Measurements from ENCODE around the gene KAT14.
A peak's percentile ranks its signal among the peaks of the same experiment; 100 is the strongest.

The KAT14 gene

DNA sequence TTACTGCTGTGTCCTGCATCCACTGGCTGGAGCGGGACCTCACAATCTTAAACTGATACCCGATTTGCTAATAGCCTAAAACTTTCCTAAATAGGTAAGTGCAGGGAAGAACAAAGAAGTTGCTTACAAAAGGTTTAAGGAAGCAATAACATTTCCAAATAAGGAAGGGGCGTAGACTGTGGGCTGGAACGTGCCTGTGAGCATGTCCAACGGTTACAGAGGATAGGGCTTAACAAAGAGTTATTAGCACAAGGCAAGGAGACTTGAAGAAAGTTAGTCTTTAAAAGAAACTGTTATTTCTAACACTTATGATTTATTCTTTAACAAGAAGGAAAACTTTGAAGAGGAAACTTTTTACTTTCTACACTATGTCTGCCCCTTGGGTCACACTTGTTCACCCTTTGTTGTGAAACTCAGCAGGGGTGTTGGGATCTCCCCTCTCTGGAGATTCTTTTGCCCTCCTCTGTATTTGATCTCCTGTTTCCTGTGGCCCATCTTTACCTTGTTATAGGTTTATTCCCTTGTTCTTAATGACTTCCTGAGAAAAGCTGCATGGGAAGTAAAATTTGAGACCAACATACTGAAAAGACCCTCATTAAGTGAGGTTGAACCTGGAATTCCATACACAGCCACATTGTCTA, 28.7 kb downstream of the KAT14 start:
- H2AFZ ChIP-seq (ENCODE audit: insufficient read depth, low read length, poor library complexity) = no peak overlapping the region
- no peak overlapping the region for H4K8ac ChIP-seq (ENCODE audit: low read depth, low read length)
- H3K14ac ChIP-seq (ENCODE audit: low read length) = no peak overlapping the region
- H3K23ac ChIP-seq (ENCODE audit: low read length) = no peak overlapping the region
- no peaks in the 10 kb centered on the region for H3K27me3 ChIP-seq (ENCODE audit: insufficient read depth, low read length)
- H3K36me3 ChIP-seq (ENCODE audit: control insufficient read depth in 1 of 2, insufficient read depth in 2 of 2, low read length in 2 of 2) = peaks cover 9 to 19% of the 10 kb centered on the region in 2 experiments
- H4K91ac ChIP-seq (ENCODE audit: low read depth, low read length) = no peak overlapping the region
- H2BK120ac ChIP-seq (ENCODE audit: insufficient read depth, low read length, poor library complexity) = no peak overlapping the region
- no peak for DNase-seq
- WGBS (ENCODE audit: extremely low coverage, insufficient coverage, insufficient read length) = no CpG with 5 or more reads among the region's 5 CpGs
- H3K4me2 ChIP-seq (ENCODE audit: low read length) = no peak overlapping the region
- H3K27ac ChIP-seq (ENCODE audit: low read depth, low read length) = no peak overlapping the region
- no peak overlapping the region for H3K4me3 ChIP-seq (ENCODE audit: low read depth, low read length)
- H3K9me3 ChIP-seq (ENCODE audit: insufficient read depth, low read depth, low read length) = no peaks in the 10 kb centered on the region
- H4K12ac ChIP-seq (ENCODE audit: low read depth, low read length) = no peak overlapping the region
- peaks cover 7% of the 10 kb centered on the region for H3K79me2 ChIP-seq (ENCODE audit: control insufficient read depth, insufficient read depth, low read length, poor library complexity)
- peaks cover 13 to 15% of the 10 kb centered on the region in 2 experiments for H3K4me1 ChIP-seq (ENCODE audit: control insufficient read depth in 1 of 2, insufficient read depth in 2 of 2, low read length in 2 of 2)
- no peak overlapping the region for H3K18ac ChIP-seq (ENCODE audit: low read length)
- H2AK5ac ChIP-seq (ENCODE audit: low read length) = no peak overlapping the region
- no peak overlapping the region for H2BK12ac ChIP-seq (ENCODE audit: low read length)
- H3K9ac ChIP-seq (ENCODE audit: low read length) = no peak overlapping the region
- no peaks in the 10 kb centered on the region for H3K79me1 ChIP-seq (ENCODE audit: low read length)
- no peak overlapping the region for H2BK5ac ChIP-seq (ENCODE audit: low read depth, low read length, poor library complexity)
- peak overlapping the region; percentile 75 for H3K4ac ChIP-seq (ENCODE audit: low read depth, low read length)

DNA sequence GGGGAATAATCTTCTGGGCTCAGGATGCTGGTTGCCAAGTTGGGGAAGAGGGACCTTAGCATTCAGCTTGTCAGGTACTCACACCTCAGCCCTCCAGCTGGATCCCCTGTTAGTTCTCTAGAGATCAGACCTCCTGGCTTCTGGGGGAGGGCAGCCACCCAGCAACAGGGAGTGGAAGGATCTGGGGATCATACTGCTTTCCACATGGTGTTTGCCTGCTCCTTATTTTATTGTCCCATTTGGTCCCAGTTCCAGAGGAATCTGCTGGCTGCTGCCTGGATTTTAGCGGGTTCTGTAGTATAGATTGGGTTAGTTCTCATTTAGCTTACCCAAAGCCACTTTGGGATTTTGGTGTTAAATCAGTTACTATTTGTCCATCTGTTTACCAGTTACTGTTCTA, 29.3 kb downstream of the KAT14 start:
- no peak overlapping the region for H4K8ac ChIP-seq (ENCODE audit: low read depth, low read length)
- H3K4me2 ChIP-seq (ENCODE audit: low read length) = no peak overlapping the region
- peaks cover 7% of the 10 kb centered on the region for H3K79me2 ChIP-seq (ENCODE audit: control insufficient read depth, insufficient read depth, low read length, poor library complexity)
- no peak overlapping the region for H2AFZ ChIP-seq (ENCODE audit: insufficient read depth, low read length, poor library complexity)
- no peak overlapping the region for H3K14ac ChIP-seq (ENCODE audit: low read length)
- peaks cover 13 to 15% of the 10 kb centered on the region in 2 experiments for H3K4me1 ChIP-seq (ENCODE audit: control insufficient read depth in 1 of 2, insufficient read depth in 2 of 2, low read length in 2 of 2)
- no peak overlapping the region for H3K23ac ChIP-seq (ENCODE audit: low read length)
- H4K91ac ChIP-seq (ENCODE audit: low read depth, low read length) = no peak overlapping the region
- no peak overlapping the region for H4K12ac ChIP-seq (ENCODE audit: low read depth, low read length)
- H2BK12ac ChIP-seq (ENCODE audit: low read length) = no peak overlapping the region
- peaks cover 6 to 17% of the 10 kb centered on the region in 2 experiments for H3K36me3 ChIP-seq (ENCODE audit: control insufficient read depth in 1 of 2, insufficient read depth in 2 of 2, low read length in 2 of 2)
- no peak overlapping the region for H2BK5ac ChIP-seq (ENCODE audit: low read depth, low read length, poor library complexity)
- DNase-seq = no peak
- no peak overlapping the region for H2AK5ac ChIP-seq (ENCODE audit: low read length)
- no peak overlapping the region for H3K4me3 ChIP-seq (ENCODE audit: low read depth, low read length)
- H3K9ac ChIP-seq (ENCODE audit: low read length) = no peak overlapping the region
- no peaks in the 10 kb centered on the region for H3K9me3 ChIP-seq (ENCODE audit: insufficient read depth, low read depth, low read length)
- H3K27me3 ChIP-seq (ENCODE audit: insufficient read depth, low read length) = no peaks in the 10 kb centered on the region
- H3K18ac ChIP-seq (ENCODE audit: low read length) = no peak overlapping the region
- no peaks in the 10 kb centered on the region for H3K79me1 ChIP-seq (ENCODE audit: low read length)
- H3K4ac ChIP-seq (ENCODE audit: low read depth, low read length) = peak overlapping the region; percentile 75
- no peak overlapping the region for H2BK120ac ChIP-seq (ENCODE audit: insufficient read depth, low read length, poor library complexity)
- no CpG with 5 or more reads among the region's 1 CpG for WGBS (ENCODE audit: extremely low coverage, insufficient coverage, insufficient read length)
- H3K27ac ChIP-seq (ENCODE audit: low read depth, low read length) = no peak overlapping the region

DNA sequence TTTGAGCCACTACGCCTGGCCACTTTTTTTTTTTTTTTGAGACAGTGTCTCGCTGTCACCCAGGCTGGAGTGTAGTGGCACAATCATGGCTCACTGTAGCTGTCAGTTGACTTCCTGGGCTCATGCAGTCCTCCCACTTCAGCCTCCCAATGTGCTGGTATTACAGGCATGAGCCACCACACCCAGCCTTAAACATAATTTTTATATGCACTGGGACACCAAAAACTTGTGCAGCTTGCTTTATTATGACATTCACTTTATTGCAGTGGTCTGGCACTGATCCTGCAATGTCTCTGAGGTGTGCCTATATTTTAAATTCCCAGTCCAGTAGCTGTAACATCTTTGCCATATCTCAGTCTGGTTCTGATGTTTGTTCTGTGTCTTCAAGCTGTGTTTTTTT, 34.7 kb downstream of the KAT14 start:
- Histone ChIP-seq H3K14ac (ENCODE audit: low read length) (no peak overlapping the region), H2AK5ac (ENCODE audit: low read length) (no peak overlapping the region), H4K8ac (ENCODE audit: low read depth, low read length) (no peak overlapping the region), H4K91ac (ENCODE audit: low read depth, low read length) (no peak overlapping the region), H3K4ac (ENCODE audit: low read depth, low read length) (no peak overlapping the region), H2BK5ac (ENCODE audit: low read depth, low read length, poor library complexity) (no peak overlapping the region), H2BK12ac (ENCODE audit: low read length) (no peak overlapping the region), H3K79me2 (ENCODE audit: control insufficient read depth, insufficient read depth, low read length, poor library complexity) (peaks cover 2% of the 10 kb centered on the region), H3K9ac (ENCODE audit: low read length) (no peak overlapping the region), H3K4me2 (ENCODE audit: low read length) (no peak overlapping the region), H4K12ac (ENCODE audit: low read depth, low read length) (no peak overlapping the region), H3K79me1 (ENCODE audit: low read length) (peaks cover 3% of the 10 kb centered on the region), H2BK120ac (ENCODE audit: insufficient read depth, low read length, poor library complexity) (no peak overlapping the region), H3K23ac (ENCODE audit: low read length) (no peak overlapping the region), H3K27me3 (ENCODE audit: insufficient read depth, low read length) (no peaks in the 10 kb centered on the region), H3K9me3 (ENCODE audit: insufficient read depth, low read depth, low read length) (no peaks in the 10 kb centered on the region), H2AFZ (ENCODE audit: insufficient read depth, low read length, poor library complexity) (no peak overlapping the region), H3K36me3 (ENCODE audit: control insufficient read depth in 1 of 2, insufficient read depth in 2 of 2, low read length in 2 of 2) (peaks cover 1 to 4% of the 10 kb centered on the region in 2 experiments), H3K18ac (ENCODE audit: low read length) (no peak overlapping the region), H3K4me3 (ENCODE audit: low read depth, low read length) (no peak overlapping the region), H3K4me1 (ENCODE audit: control insufficient read depth in 1 of 2, insufficient read depth in 2 of 2, low read length in 2 of 2) (no peaks in the 10 kb centered on the region), H3K27ac (ENCODE audit: low read depth, low read length) (no peak overlapping the region)
- WGBS (ENCODE audit: extremely low coverage, insufficient coverage, insufficient read length) = no CpG with 5 or more reads among the region's 2 CpGs
- DNase-seq = no peak

DNA sequence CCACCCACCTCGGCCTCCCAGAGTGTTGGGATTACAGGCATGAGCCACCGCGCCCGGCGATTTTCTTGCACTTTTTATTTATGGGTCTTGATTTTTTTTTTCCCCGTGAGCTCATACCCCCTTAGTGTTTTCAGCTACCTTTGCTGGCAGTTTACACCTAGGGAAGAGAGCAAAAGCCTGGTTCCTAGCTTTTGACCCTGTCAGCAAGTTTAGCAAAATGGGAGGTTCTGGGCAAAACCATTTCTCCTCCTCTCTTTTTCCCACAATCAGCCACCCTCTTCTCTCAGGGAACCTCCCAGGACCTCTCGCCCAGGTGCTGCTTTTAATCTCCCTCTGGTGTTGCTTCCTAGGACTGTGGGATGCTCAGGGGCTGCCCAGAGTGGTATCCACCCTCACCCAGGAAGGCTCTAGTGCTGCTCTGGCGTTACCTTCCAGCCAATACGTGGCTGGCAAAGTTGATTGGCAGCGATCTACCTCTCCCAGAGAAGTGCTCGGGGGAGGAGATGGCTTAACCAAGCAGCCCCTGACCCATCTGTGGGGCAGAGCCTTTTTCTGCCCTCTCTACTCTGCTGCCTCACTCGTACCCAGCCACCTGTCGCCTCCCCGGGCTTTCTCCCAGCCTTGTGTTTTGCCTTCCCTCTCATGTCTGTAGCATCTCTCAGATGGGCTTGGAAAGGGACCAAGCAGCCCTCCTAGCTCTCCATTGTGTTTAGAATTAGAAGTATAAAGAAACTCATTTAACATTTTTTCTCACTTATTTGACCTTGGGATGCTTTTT, 37.4 kb downstream of the KAT14 start:
- no peak overlapping the region for H3K27ac ChIP-seq (ENCODE audit: low read depth, low read length)
- no peak for DNase-seq
- H3K4me2 ChIP-seq (ENCODE audit: low read length) = no peak overlapping the region
- H2BK5ac ChIP-seq (ENCODE audit: low read depth, low read length, poor library complexity) = no peak overlapping the region
- no peak overlapping the region for H3K9ac ChIP-seq (ENCODE audit: low read length)
- no peaks in the 10 kb centered on the region for H3K9me3 ChIP-seq (ENCODE audit: insufficient read depth, low read depth, low read length)
- H3K14ac ChIP-seq (ENCODE audit: low read length) = no peak overlapping the region
- no peak overlapping the region for H2BK12ac ChIP-seq (ENCODE audit: low read length)
- H4K8ac ChIP-seq (ENCODE audit: low read depth, low read length) = no peak overlapping the region
- no peak overlapping the region for H2BK120ac ChIP-seq (ENCODE audit: insufficient read depth, low read length, poor library complexity)
- peak overlapping the region; percentile 15 for H3K4ac ChIP-seq (ENCODE audit: low read depth, low read length)
- H3K23ac ChIP-seq (ENCODE audit: low read length) = no peak overlapping the region
- H2AK5ac ChIP-seq (ENCODE audit: low read length) = no peak overlapping the region
- H3K36me3 ChIP-seq (ENCODE audit: control insufficient read depth in 1 of 2, insufficient read depth in 2 of 2, low read length in 2 of 2) = peaks cover 5 to 10% of the 10 kb centered on the region in 2 experiments
- WGBS (ENCODE audit: extremely low coverage, insufficient coverage, insufficient read length) = no CpG with 5 or more reads among the region's 14 CpGs
- H2AFZ ChIP-seq (ENCODE audit: insufficient read depth, low read length, poor library complexity) = no peak overlapping the region
- H4K12ac ChIP-seq (ENCODE audit: low read depth, low read length) = no peak overlapping the region
- H3K4me1 ChIP-seq (ENCODE audit: control insufficient read depth in 1 of 2, insufficient read depth in 2 of 2, low read length in 2 of 2) = no peaks in the 10 kb centered on the region
- peaks cover 3% of the 10 kb centered on the region for H3K79me1 ChIP-seq (ENCODE audit: low read length)
- H3K79me2 ChIP-seq (ENCODE audit: control insufficient read depth, insufficient read depth, low read length, poor library complexity) = peaks cover 2% of the 10 kb centered on the region
- no peak overlapping the region for H4K91ac ChIP-seq (ENCODE audit: low read depth, low read length)
- H3K27me3 ChIP-seq (ENCODE audit: insufficient read depth, low read length) = no peaks in the 10 kb centered on the region
- no peak overlapping the region for H3K4me3 ChIP-seq (ENCODE audit: low read depth, low read length)
- H3K18ac ChIP-seq (ENCODE audit: low read length) = no peak overlapping the region
